HUES6 (cell line): Measurements from ENCODE around the gene EIF4E1B.

Experiments
- H3K27ac ChIP-seq: 2 replicates; pipeline ENCODE4 v1.7.0; 2013; ENCODE audit warnings: low read depth, mild to moderate bottlenecking, low read length, inconsistent platforms
- H3K27me3 ChIP-seq: 2 replicates; pipeline ENCODE4 v1.6.1; 2013; ENCODE audit warnings: low read length; ENCODE audit not compliant: control insufficient read depth, insufficient read depth
- H3K36me3 ChIP-seq: 2 replicates; pipeline ENCODE4 v1.6.1; 2013; ENCODE audit warnings: low read length; ENCODE audit not compliant: control insufficient read depth, insufficient read depth
- H3K4me1 ChIP-seq: 2 replicates; pipeline ENCODE4 v1.6.1; 2013; ENCODE audit warnings: low read length; ENCODE audit not compliant: control insufficient read depth, insufficient read depth
- H3K4me3 ChIP-seq: 2 replicates; pipeline ENCODE4 v1.5.1; 2013; ENCODE audit warnings: low read depth, low read length
- H3K9ac ChIP-seq: one replicate; pipeline ENCODE4 v1.6.1; 2013; ENCODE audit warnings: mild to moderate bottlenecking, low read length
- H3K9me3 ChIP-seq: 2 replicates; pipeline ENCODE4 v1.6.1; 2013; ENCODE audit warnings: low read depth, low read length; ENCODE audit not compliant: control insufficient read depth, insufficient read depth

The EIF4E1B gene

DNA sequence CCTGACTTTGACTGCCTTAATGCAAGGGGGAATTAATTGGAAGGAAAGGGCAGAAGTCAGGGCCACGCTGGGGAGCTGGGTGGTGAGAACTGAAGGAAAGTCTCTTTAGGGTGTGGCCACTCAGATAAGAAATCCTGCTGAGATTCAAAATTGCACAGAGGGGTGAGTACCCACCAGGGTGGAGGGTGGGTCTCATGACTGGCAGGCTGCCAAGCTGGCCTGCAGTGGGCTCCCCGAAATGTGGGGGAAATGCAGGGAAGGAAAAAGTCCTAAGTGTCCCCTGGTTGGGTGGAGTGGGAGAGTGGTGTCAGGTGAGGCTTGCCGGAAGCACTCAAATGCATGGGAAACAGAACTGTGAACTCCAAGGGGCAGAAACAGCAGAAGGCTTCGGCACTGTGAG lies 40.9 kb downstream of the EIF4E1B start:
- no peak overlapping the region for H3K27ac ChIP-seq
- H3K9ac ChIP-seq: no peak overlapping the region
- peaks cover 13% of the 10 kb centered on the region for H3K4me1 ChIP-seq
- no peaks in the 10 kb centered on the region for H3K27me3 ChIP-seq
- H3K4me3 ChIP-seq: no peak overlapping the region
- no peaks in the 10 kb centered on the region for H3K36me3 ChIP-seq
- no peaks in the 10 kb centered on the region for H3K9me3 ChIP-seq

DNA sequence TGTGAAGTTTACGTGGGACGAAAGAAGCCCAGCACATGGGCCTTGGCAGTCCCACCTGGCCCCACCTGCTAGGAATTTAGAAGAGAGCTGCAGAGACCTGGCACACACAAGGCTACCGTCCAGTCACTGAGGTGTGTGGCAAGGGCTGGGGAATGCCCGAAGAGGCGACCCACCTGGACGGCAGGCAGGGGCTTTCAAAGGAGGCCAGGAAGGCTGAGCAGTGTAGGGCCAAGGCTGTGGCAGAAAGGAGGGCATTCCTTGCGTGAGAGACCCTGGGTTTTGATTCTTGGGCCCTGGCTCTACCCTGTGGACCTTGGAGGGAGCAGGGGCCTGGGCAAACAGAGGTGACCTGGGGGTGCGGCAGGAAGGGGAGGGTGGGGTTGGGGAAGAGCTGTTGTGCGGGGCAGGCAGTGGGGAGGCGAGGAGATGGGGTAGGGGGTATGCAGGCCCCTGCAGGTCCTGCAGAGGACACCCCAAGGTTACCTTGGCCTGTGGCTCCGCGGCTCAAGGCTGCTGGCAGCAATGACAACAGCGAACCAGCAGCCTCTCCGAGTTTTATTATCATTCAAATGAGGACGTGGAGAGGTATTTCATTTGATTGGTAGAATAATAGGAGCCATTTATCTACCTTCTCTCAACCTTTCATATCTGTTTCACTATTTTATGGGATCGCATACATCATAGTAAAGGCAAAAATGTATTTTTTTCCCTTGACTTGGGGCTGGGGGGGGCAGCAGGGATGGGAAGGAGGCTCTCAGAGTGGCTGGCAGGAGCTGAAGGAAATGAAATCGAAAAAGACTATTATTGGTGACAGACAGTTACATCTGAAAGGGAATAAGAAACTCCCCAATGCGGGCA lies 41.6 kb downstream of the EIF4E1B start:
- H3K27me3 ChIP-seq: no peaks in the 10 kb centered on the region
- H3K4me3 ChIP-seq: no peak overlapping the region
- H3K9ac ChIP-seq: no peak overlapping the region
- H3K27ac ChIP-seq: no peak overlapping the region
- H3K4me1 ChIP-seq: peaks cover 17% of the 10 kb centered on the region
- H3K9me3 ChIP-seq: no peaks in the 10 kb centered on the region
- no peaks in the 10 kb centered on the region for H3K36me3 ChIP-seq

- H3K4me3 ChIP-seq: no peak overlapping the region
- H3K9ac ChIP-seq: no peak overlapping the region
- H3K4me1 ChIP-seq: peaks cover 18% of the 10 kb centered on the region
- no peaks in the 10 kb centered on the region for H3K36me3 ChIP-seq
- H3K27ac ChIP-seq: no peak overlapping the region
- H3K9me3 ChIP-seq: no peaks in the 10 kb centered on the region
- 0 out of 2 replicates have a peak, but pooled peaks cover 4% of the 10 kb centered on the region for H3K27me3 ChIP-seq
These were observed 43.4 kb downstream of the EIF4E1B start for GRCh38 chr5:176673651-176674583.

DNA sequence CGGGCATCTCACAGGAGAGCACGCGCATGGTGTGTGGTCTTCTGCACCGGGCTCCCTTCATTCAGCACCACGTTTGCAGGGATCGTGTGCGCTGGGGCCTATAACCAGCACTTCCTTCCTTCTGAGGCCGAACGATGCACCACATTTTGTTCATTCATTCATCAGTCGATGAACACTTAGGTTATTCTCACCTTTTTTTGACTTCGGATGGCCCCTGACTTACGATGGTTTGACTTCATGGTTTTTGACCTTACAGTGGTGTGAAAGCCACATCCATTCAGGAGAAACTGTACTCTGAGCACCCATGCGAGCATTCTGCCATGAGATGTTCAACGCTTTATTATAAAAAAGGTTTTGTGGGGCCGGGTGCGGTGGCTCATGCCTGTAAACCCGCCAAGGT lies 44.3 kb downstream of the EIF4E1B start:
- Histone ChIP-seq H3K27ac (no peak overlapping the region), H3K4me1 (peaks cover 22% of the 10 kb centered on the region), H3K9ac (no peak overlapping the region), H3K9me3 (no peaks in the 10 kb centered on the region), H3K36me3 (no peaks in the 10 kb centered on the region), H3K27me3 (peaks cover 10% of the 10 kb centered on the region), H3K4me3 (no peak overlapping the region)

DNA sequence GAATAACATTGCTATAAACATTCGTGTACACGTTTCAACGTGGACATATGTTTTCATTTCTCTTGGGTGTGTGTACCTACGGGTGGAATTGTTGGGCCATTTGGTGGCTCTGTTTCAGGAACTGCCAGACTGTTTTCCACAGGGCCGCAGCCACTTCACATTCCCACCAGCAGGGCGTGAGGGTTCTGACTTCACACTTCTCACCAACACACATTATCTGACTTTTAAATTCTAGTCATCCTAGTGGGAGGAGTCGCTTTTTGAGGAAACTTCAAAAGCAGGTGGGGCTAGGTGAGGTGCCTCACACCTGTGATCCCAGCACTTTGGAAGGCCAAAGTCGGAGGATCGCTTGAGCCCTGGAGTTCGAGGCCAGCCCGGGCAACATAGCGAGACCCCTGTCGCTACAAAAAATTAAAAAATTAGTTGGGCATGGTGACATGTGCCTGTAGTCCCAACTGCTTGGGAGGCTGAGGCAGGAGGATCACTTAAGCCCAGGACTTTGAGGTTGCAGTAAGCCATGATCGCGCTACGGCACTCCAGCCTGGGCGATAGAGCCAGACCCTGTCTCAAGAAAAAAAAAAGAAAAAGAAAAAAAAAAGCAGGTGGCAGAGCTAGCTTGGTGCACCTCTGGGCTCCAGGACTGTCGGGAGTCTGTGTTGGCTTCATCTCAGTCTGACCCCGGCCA lies 45.3 kb downstream of the EIF4E1B start:
- H3K9ac ChIP-seq: no peak overlapping the region
- no peak overlapping the region for H3K4me3 ChIP-seq
- no peaks in the 10 kb centered on the region for H3K36me3 ChIP-seq
- H3K27me3 ChIP-seq: peaks cover 20% of the 10 kb centered on the region
- no peaks in the 10 kb centered on the region for H3K9me3 ChIP-seq
- no peak overlapping the region for H3K27ac ChIP-seq
- H3K4me1 ChIP-seq: peaks cover 30% of the 10 kb centered on the region

DNA sequence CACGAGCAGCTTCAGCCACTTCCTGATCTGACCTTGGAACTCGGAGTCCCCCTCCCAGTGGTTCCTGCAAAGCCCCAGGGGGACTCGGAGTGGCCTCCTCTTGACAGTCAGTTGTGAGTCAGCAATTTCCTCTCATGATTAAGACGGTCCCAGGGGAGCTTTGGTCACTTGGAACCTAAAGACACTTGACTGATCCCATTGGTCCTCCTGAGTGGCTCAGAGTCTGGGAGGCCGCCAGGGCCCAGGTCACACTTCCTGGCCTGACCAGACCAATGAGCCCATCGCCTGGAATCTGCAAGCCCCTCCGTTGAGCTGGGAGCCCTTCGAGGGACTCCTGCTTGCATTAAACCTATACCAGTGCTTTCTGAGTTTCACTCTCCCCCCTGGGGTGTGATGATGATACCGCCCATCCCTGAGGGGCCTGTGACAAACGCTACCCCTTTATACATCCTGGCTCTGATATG lies 45.9 kb downstream of the EIF4E1B start:
- Histone ChIP-seq H3K4me3 (no peak overlapping the region), H3K9ac (no peak overlapping the region), H3K27me3 (peaks cover 22% of the 10 kb centered on the region), H3K27ac (no peak overlapping the region), H3K4me1 (peaks cover 30% of the 10 kb centered on the region), H3K9me3 (no peaks in the 10 kb centered on the region), H3K36me3 (no peaks in the 10 kb centered on the region)

- no peaks in the 10 kb centered on the region for H3K9me3 ChIP-seq
- no peak overlapping the region for H3K27ac ChIP-seq
- peaks cover 23% of the 10 kb centered on the region for H3K27me3 ChIP-seq
- no peaks in the 10 kb centered on the region for H3K36me3 ChIP-seq
- no peak overlapping the region for H3K9ac ChIP-seq
- peaks cover 22% of the 10 kb centered on the region for H3K4me1 ChIP-seq
- no peak overlapping the region for H3K4me3 ChIP-seq
These were observed 46.9 kb downstream of the EIF4E1B start for GRCh38 chr5:176677209-176677939.

DNA sequence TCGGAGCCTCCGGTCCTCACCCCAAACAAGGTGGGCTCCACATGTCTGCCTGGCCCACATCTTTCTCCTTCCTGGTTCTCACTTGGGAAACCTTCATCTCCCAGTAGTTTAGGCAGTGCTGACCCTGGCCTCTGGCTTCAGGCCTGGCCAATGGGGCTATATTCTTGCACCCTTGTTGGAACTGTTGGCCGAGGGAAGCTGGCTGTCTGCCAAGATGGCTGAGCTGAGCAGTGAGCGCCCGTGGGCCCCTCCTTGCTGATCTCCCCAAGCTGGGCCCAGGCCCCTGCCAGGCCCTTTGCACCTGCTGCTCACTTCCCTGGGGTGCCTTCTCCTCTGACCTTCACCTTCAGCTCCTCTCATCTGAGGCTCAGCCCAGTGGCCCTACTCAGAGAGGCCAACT lies 48.1 kb downstream of the EIF4E1B start:
- no peaks in the 10 kb centered on the region for H3K9me3 ChIP-seq

GRCh38 chr5:176679365-176680225 lies 49.1 kb downstream of the EIF4E1B start:
- Histone ChIP-seq H3K9me3 (no peaks in the 10 kb centered on the region), H3K9ac (no peak overlapping the region), H3K36me3 (no peaks in the 10 kb centered on the region), H3K4me3 (peak overlapping the region; percentile 44), H3K27me3 (peaks cover 27% of the 10 kb centered on the region), H3K4me1 (peaks cover 20% of the 10 kb centered on the region), H3K27ac (no peak overlapping the region)

More for the DNA sequence above, 48.1 kb downstream of the EIF4E1B start:
- Histone ChIP-seq H3K4me1 (peaks cover 20% of the 10 kb centered on the region), H3K27ac (no peak overlapping the region), H3K9ac (no peak overlapping the region), H3K27me3 (peaks cover 27% of the 10 kb centered on the region), H3K36me3 (no peaks in the 10 kb centered on the region), H3K4me3 (no peak overlapping the region)

GRCh38 chr5:176680226-176680563 lies 49.7 kb downstream of the EIF4E1B start:
- H3K27ac ChIP-seq: no peak overlapping the region
- H3K36me3 ChIP-seq: no peaks in the 10 kb centered on the region
- no peaks in the 10 kb centered on the region for H3K9me3 ChIP-seq
- peaks cover 20% of the 10 kb centered on the region for H3K4me1 ChIP-seq
- peaks cover 27% of the 10 kb centered on the region for H3K27me3 ChIP-seq
- H3K9ac ChIP-seq: no peak overlapping the region
- peak overlapping the region; percentile 44 for H3K4me3 ChIP-seq
